Measurements from ENCODE around the gene ACBD6. TPM values are rescaled to one million over a fixed set of nuclear protein-coding genes. Genes with fewer than 3 reads are reported as not detected.

Gene ACBD6
- total and polyA plus RNA-seq, 10 of the 15 experiments (the other 5 are each of a cell fraction or from before 2014, with no cell fraction given): 15.0 to 67.3 (median 55.0) TPM

DNA sequence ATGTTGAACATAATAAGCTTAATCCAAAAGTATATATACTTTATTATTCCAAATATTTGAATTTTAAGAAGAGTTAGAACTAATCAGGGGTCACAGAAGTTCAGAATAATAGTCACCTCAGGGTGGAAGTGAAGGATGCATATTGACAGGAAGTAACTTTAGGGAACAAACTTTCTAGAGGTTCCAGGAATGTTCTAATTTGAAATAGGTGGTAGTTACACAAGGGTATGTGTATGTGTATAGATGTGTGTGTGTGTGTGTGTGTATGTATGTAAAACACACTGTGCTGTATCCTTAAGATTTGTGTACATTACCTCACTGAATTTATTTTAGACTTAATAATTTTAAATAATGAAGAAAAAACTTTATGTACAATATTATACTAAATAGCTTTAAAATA, 110.4 kb downstream of the ACBD6 start:
- FAIRE-seq (no peak), DNase-seq (ENCODE audit: low read depth, low spot score) (no peak), ATAC-seq (no peak)
- H3K27ac ChIP-seq (ENCODE audit: control insufficient read depth, insufficient read depth): no peak overlapping the region
- peaks cover 5% of the 10 kb centered on the region for H3K9me3 ChIP-seq (replicated peaks; ENCODE audit: control insufficient read depth, insufficient read depth, low read length)
- TF ChIP-seq CHD1 (IDR thresholded peaks at IDR 0.05; ENCODE audit: low read depth, low read length): no peak
- no peak for TF ChIP-seq RELA (IDR thresholded peaks at IDR 0.05; ENCODE audit: borderline replicate concordance, partially characterized antibody)
- TF ChIP-seq, protein P1, sequence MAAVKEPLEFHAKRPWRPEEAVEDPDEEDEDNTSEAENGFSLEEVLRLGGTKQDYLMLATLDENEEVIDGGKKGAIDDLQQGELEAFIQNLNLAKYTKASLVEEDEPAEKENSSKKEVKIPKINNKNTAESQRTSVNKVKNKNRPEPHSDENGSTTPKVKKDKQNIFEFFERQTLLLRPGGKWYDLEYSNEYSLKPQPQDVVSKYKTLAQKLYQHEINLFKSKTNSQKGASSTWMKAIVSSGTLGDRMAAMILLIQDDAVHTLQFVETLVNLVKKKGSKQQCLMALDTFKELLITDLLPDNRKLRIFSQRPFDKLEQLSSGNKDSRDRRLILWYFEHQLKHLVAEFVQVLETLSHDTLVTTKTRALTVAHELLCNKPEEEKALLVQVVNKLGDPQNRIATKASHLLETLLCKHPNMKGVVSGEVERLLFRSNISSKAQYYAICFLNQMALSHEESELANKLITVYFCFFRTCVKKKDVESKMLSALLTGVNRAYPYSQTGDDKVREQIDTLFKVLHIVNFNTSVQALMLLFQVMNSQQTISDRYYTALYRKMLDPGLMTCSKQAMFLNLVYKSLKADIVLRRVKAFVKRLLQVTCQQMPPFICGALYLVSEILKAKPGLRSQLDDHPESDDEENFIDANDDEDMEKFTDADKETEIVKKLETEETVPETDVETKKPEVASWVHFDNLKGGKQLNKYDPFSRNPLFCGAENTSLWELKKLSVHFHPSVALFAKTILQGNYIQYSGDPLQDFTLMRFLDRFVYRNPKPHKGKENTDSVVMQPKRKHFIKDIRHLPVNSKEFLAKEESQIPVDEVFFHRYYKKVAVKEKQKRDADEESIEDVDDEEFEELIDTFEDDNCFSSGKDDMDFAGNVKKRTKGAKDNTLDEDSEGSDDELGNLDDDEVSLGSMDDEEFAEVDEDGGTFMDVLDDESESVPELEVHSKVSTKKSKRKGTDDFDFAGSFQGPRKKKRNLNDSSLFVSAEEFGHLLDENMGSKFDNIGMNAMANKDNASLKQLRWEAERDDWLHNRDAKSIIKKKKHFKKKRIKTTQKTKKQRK (IDR thresholded peaks at IDR 0.05; ENCODE audit: low read depth, low read length): no peak
- TF ChIP-seq IKZF2 (IDR thresholded peaks at IDR 0.05): no peak
- no peak for TF ChIP-seq BHLHE40 (IDR thresholded peaks at IDR 0.05; ENCODE audit: borderline replicate concordance in 1 of 2, low read depth in 2 of 2, low read length in 1 of 2)
- TF ChIP-seq, protein P2, sequence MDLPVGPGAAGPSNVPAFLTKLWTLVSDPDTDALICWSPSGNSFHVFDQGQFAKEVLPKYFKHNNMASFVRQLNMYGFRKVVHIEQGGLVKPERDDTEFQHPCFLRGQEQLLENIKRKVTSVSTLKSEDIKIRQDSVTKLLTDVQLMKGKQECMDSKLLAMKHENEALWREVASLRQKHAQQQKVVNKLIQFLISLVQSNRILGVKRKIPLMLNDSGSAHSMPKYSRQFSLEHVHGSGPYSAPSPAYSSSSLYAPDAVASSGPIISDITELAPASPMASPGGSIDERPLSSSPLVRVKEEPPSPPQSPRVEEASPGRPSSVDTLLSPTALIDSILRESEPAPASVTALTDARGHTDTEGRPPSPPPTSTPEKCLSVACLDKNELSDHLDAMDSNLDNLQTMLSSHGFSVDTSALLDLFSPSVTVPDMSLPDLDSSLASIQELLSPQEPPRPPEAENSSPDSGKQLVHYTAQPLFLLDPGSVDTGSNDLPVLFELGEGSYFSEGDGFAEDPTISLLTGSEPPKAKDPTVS (IDR thresholded peaks at IDR 0.05; ENCODE audit: low read depth, low read length): no peak
- no peak for TF ChIP-seq STAT3 (IDR thresholded peaks at IDR 0.05; ENCODE audit: low read depth, low read length)
- TF ChIP-seq SIX5 (IDR thresholded peaks at IDR 0.05; ENCODE audit: low read depth, low read length, severe bottlenecking): no peak
- TF ChIP-seq, protein P3, sequence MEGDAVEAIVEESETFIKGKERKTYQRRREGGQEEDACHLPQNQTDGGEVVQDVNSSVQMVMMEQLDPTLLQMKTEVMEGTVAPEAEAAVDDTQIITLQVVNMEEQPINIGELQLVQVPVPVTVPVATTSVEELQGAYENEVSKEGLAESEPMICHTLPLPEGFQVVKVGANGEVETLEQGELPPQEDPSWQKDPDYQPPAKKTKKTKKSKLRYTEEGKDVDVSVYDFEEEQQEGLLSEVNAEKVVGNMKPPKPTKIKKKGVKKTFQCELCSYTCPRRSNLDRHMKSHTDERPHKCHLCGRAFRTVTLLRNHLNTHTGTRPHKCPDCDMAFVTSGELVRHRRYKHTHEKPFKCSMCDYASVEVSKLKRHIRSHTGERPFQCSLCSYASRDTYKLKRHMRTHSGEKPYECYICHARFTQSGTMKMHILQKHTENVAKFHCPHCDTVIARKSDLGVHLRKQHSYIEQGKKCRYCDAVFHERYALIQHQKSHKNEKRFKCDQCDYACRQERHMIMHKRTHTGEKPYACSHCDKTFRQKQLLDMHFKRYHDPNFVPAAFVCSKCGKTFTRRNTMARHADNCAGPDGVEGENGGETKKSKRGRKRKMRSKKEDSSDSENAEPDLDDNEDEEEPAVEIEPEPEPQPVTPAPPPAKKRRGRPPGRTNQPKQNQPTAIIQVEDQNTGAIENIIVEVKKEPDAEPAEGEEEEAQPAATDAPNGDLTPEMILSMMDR (IDR thresholded peaks at IDR 0.05 in 2 of 3, conservative IDR thresholded peaks at IDR 0.05 in 1 of 3; ENCODE audit: control insufficient read depth in 2 of 3, extremely low read depth in 1 of 3, insufficient read depth in 1 of 3, low read depth in 3 of 3, low read length in 3 of 3): no peak
- TF ChIP-seq NRF1 (conservative IDR thresholded peaks at IDR 0.05; ENCODE audit: low read depth, low read length): no peak
- no peak for TF ChIP-seq SMAD1 (IDR thresholded peaks at IDR 0.05; ENCODE audit: low read depth, partially characterized antibody)
- no peak for TF ChIP-seq HDAC2 (IDR thresholded peaks at IDR 0.05)
- TF ChIP-seq EP300 (IDR thresholded peaks at IDR 0.05; ENCODE audit: borderline replicate concordance in 1 of 2, control insufficient read depth in 1 of 2, low read depth in 2 of 2, low read length in 2 of 2): no peak
- no peak for TF ChIP-seq STAT1 (conservative IDR thresholded peaks at IDR 0.05)
- TF ChIP-seq PAX5 (IDR thresholded peaks at IDR 0.05; ENCODE audit: borderline replicate concordance, low read depth, low read length): no peak
- in situ Hi-C loops (cut with MboI): no loop called here
- peaks cover 5% of the 10 kb centered on the region; the same call in 1 of the 2 replicates for H3K4me1 ChIP-seq (ENCODE audit: control insufficient read depth, insufficient read depth, low read length)
- H4K20me1 ChIP-seq (ENCODE audit: control insufficient read depth, insufficient read depth): no peaks in the 10 kb centered on the region
- intact Hi-C loops (cut with micrococcal nuclease; ENCODE audit: unreplicated experiment): no loop called here
- no peak overlapping the region for H3K4me3 ChIP-seq
- H3K36me3 ChIP-seq (ENCODE audit: control insufficient read depth in 2 of 2, insufficient read depth in 2 of 2, low read length in 1 of 2): no peaks in the 10 kb centered on the region; a peak in 1 of 4 replicates
- H3K9ac ChIP-seq (ENCODE audit: control insufficient read depth, insufficient read depth, low read length): no peak overlapping the region
- BruUV-seq (replicated peaks): no TSS peak
- no peaks in the 10 kb centered on the region for H3K79me2 ChIP-seq (ENCODE audit: control insufficient read depth, insufficient read depth, low read length)
- H3K4me2 ChIP-seq (ENCODE audit: control insufficient read depth, insufficient read depth): no peak overlapping the region
- ChIA-PET CTCF (interaction anchor here (0.7 to 1.4 kb wide), 4 partner anchors 11 to 139 kb away, joined by 3 to 4 read pairs (median 3); no protein-coding TSS in a partner anchor), POLR2A (no interaction called here), SMC1A (ENCODE audit: uncharacterized antibody, unreplicated experiment) (no interaction called here), RAD21 (ENCODE audit: unreplicated experiment) (interaction anchor here (0.9 kb wide), 1 partner anchor 17 kb away, joined by 4 read pairs; no protein-coding TSS in a partner anchor)
- H2AFZ ChIP-seq (ENCODE audit: control insufficient read depth, low read depth, low read length): no peak overlapping the region
- H3K27me3 ChIP-seq (replicated peaks in 1 of 2; ENCODE audit: control insufficient read depth in 2 of 2, insufficient read depth in 2 of 2, low read length in 1 of 2): no peaks in the 10 kb centered on the region

Measured in GM12878 (cell line).